GM12891 (cell line): ENCODE results near the gene SYT1.

Experiments used
- POLR2A ChIP-seq: IDR thresholded peaks from 2 replicates; pipeline ENCODE4 v1.6.1; 2011; ENCODE audit warnings: low read depth, low read length, control low read depth
- POLR2AphosphoS5 ChIP-seq: IDR thresholded peaks from 2 replicates; pipeline ENCODE4 v1.6.1; 2011; ENCODE audit warnings: low read depth, low read length, control low read depth
- POU2F2 ChIP-seq: IDR thresholded peaks from 2 replicates; pipeline ENCODE4 v1.6.1; 2011; ENCODE audit warnings: low read depth, mild to moderate bottlenecking, control low read depth, low read length, moderate library complexity
- TAF1 ChIP-seq: IDR thresholded peaks from 2 replicates; pipeline ENCODE4 v1.6.1; 2011; ENCODE audit warnings: low read depth, low read length, control low read depth

DNA sequence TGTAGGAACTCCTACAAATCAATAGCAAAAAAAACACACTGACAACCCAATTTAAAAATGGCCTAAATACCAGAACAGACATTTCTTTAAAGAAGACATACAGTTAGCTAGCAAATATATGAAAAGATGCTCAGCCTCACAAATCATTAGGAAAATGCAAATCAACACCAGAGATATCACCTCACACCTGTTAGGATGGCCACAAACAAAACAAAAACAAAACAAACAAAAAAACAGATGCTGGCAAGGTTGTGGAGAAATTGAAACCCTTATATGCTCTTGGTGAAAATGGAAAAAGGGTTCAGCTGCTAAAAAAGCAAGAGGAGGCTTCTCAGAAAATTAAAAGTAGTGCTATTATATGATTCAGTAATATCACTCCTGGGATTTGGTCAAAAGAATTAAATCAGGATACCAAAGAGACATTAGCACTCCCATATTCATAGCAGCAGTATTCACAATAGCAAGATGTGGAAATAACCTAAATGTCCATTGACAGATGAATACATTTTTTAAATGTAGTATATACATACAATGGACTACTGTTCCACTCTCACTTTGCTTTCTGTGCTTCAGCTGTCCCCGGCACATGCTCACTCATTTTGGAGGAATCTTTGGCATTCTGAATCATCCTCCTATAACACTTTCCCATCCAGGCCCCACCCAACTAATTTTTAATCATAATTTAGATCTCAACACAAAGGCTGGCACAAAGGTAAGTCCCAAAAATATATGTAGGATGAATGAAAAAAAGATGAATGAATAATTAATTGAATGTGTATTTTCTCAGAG, 99.1 kb downstream of the SYT1 start:
- TF ChIP-seq POLR2A (no peak), POLR2AphosphoS5 (no peak), TAF1 (no peak), POU2F2 (no peak)
